NCI-H345 (cell line): ENCODE data around the gene THAP10.

ENCODE experiments used
- DNase-seq: peaks from one replicate; lab custom pipeline; 2025; lab: John Stamatoyannopoulos, UW

The THAP10 gene

GRCh38 chr15:70853973-70854665 lies 38.1 kb downstream of the THAP10 start, which contains the start of gene LARP6:
Gene LARP6, minus strand, starts transcription at chr15:70854157. Its CDS starts 69 bp downstream, at chr15:70854088.
- peak; percentile 55 for DNase-seq

- DNase-seq = peak; percentile 5
Observed at GRCh38 chr15:70853318-70853972, 38.8 kb downstream of the THAP10 start.

- no peak for DNase-seq
Observed at GRCh38 chr15:70852501-70853317, 39.5 kb downstream of the THAP10 start.

GRCh38 chr15:70851889-70852288 lies 40.3 kb downstream of the THAP10 start:
- DNase-seq = no peak

GRCh38 chr15:70845602-70846360 lies 46.5 kb downstream of the THAP10 start:
- DNase-seq = no peak

- no peak for DNase-seq
Observed at GRCh38 chr15:70837476-70837875, 54.8 kb downstream of the THAP10 start.

- no peak for DNase-seq
Observed at GRCh38 chr15:70835841-70836240, 56.4 kb downstream of the THAP10 start.

GRCh38 chr15:70835415-70835814 lies 56.8 kb downstream of the THAP10 start:
- no peak for DNase-seq

GRCh38 chr15:70834999-70835398 lies 57.2 kb downstream of the THAP10 start:
- no peak for DNase-seq

GRCh38 chr15:70833861-70834765 lies 58.1 kb downstream of the THAP10 start:
- DNase-seq = no peak

- DNase-seq = no peak
Observed at GRCh38 chr15:70833422-70833821, 58.8 kb downstream of the THAP10 start.

- DNase-seq = no peak
Observed at GRCh38 chr15:70832176-70832575, 60.1 kb downstream of the THAP10 start.
